Fibroblast of villous mesenchyme (primary cell): ENCODE results near the gene PSMD6. TPM values are rescaled to one million over a fixed set of nuclear protein-coding genes. Genes with fewer than 3 reads are reported as not detected.

Source experiments
- DNase-seq: peaks from one replicate; pipeline ENCODE4 v3.0.0-alpha.2; 2010; ENCODE audit warnings: low read depth
- H3K4me3 ChIP-seq: 2 replicates; pipeline ENCODE4 v1.5.1; 2011; ENCODE audit warnings: low read depth, mild to moderate bottlenecking, low read length
- total RNA-seq: library from RNA; depleted of rRNA; stranded (reverse); fragments of >200 nt; gene quantifications from 2 replicates; pipeline ENCODE4 v1.2.3, GENCODE V29; 2012
- TF ChIP-seq, protein P1 (sequence below): IDR thresholded peaks from 2 replicates; pipeline ENCODE4 v1.5.1; 2012; ENCODE audit warnings: low read depth, mild to moderate bottlenecking, low read length; ENCODE audit not compliant: insufficient read depth

Gene PSMD6
- total RNA-seq, 1 donor = 101 TPM

DNA sequence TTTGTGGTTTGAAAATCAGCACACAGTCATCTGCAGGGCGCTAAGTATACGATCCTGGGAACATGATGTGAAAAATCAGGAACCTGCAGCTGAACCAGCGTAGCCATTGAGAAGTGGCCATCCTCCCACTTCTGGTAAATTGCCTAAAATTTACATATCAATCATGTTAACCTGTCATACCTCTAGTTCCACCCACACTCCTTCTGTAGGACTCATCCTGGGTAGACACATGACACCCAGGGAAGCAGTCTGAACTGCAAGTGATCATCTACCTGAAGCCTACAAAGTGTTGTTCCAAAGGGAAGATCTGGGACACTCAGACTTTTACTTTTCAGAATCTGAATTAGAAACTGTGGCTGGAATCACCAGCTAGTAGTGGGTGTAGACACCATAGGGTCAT is 5.5 kb upstream of the PSMD6 start:
- TF ChIP-seq, protein P1, sequence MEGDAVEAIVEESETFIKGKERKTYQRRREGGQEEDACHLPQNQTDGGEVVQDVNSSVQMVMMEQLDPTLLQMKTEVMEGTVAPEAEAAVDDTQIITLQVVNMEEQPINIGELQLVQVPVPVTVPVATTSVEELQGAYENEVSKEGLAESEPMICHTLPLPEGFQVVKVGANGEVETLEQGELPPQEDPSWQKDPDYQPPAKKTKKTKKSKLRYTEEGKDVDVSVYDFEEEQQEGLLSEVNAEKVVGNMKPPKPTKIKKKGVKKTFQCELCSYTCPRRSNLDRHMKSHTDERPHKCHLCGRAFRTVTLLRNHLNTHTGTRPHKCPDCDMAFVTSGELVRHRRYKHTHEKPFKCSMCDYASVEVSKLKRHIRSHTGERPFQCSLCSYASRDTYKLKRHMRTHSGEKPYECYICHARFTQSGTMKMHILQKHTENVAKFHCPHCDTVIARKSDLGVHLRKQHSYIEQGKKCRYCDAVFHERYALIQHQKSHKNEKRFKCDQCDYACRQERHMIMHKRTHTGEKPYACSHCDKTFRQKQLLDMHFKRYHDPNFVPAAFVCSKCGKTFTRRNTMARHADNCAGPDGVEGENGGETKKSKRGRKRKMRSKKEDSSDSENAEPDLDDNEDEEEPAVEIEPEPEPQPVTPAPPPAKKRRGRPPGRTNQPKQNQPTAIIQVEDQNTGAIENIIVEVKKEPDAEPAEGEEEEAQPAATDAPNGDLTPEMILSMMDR = no peak
- DNase-seq = no peak

DNA sequence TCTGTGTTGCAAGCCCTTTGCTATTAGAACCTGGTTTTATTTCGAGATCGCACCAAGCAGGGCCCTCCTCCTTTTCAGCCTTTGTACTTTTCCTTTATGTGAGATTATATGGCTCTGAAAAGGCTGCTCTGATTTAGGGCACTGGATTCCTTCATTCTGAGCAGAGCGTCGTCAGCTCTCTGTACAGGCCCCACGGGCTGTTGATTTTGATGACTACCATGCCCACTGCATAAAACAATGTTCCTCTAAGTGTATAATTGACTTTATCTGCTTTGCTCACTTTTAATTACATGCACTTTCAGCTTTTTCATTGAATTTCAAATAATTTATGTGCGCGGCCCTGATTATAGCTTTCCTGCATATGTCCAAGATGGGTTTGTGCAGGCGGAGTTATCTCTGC is 4.4 kb upstream of the PSMD6 start:
- TF ChIP-seq, protein P1 = no peak
- H3K4me3 ChIP-seq = no peak overlapping the region
- DNase-seq = no peak

More for the DNA sequence above, 5.5 kb upstream of the PSMD6 start:
- no peak overlapping the region for H3K4me3 ChIP-seq

DNA sequence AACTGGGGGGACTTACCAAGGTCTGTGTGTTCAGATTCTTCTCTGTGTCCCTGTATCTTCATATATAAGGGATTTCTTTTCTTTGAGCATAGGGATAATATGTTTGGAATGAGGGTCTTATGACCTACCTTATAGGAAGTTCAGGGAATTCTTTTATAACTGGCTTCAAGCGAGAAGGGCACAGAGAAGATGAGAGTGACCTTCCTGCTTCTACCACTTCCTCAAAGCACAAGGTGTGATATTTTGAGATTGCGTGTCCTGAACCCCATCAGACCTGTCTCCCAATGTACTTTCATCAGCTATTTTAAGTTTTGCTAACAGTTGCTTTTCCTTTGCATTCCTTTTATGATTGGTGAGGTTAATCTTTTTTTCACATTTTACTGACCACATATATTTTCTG is 3.1 kb upstream of the PSMD6 start:
- TF ChIP-seq, protein P1 = no peak
- H3K4me3 ChIP-seq = no peak overlapping the region
- DNase-seq = no peak

DNA sequence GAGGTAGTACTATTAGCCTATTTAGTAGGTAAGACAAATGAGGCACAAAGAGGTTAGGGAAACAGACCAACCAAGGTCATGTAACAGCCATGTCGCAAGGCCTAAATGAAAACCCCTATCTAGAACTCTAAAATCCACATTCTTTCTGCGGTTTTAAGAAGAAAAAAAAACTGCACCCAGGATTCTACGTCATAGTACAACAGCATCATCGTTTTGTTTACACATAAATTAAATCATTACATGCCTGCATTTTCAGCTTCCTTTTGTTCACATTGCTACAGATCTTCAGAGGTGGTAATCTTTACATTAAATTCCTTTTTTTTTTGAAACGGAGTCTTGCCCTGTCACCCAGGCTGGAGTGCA is 548 bp upstream of the PSMD6 start:
- DNase-seq = peak; percentile 83
- TF ChIP-seq, protein P1 = no peak
- no peak overlapping the region for H3K4me3 ChIP-seq

DNA sequence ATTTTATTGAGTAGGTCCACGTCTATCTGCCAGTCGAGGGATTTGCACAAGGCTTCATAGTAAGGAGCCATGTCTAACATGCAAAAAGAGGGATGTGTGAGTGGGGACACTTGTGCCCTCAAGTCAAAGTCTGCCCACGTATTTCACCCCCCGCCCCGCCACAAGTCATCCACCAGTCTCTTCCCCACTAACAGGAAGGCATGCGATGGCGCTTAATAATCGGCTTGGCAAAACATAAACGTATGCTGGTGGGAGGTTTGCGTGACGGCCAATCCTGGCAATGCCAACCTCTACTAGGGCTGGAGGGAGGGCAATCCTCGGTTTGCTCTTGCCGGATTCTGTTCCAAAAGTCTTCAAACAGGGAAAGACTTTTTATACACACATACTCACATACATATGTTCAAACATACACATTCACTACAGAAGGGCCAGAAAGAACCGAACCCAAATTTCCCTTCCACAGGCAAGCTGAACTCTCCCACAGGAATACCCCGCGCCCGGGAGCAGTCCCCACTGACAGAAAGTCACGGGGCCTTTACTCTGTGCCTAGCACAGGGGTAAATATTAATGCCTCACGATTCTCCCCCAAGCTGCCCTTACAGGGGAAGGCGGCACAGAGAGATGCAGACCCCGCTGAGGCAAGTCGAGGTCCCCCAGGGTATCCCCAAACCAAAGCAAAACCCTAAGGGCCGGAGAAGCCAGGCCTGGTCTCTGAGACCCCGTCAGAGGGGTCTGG is 675 bp downstream of the PSMD6 start:
- DNase-seq = peak; percentile 27
- H3K4me3 ChIP-seq = peak overlapping the region; percentile 91
- TF ChIP-seq, protein P1 = no peak

- peak overlapping the region; percentile 91 for H3K4me3 ChIP-seq
- TF ChIP-seq, protein P1 = no peak
- DNase-seq = no peak
Observed at GRCh38 chr3:64021922-64022321, 1.4 kb downstream of the PSMD6 start.

- H3K4me3 ChIP-seq = no peak overlapping the region
- TF ChIP-seq, protein P1 = no peak
- no peak for DNase-seq
Observed at GRCh38 chr3:64019879-64020278, 3.4 kb downstream of the PSMD6 start.
